GM12874 (cell line): Measurements from ENCODE around the gene ARHGAP45.

Experiments
- CTCF ChIP-seq: IDR thresholded peaks from 2 replicates; pipeline ENCODE4 v1.5.1; 2011; ENCODE audit warnings: low read depth, mild to moderate bottlenecking, control low read depth, low read length, moderate library complexity; ENCODE audit not compliant: insufficient read depth

ARHGAP45 gene

GRCh38 chr19:1118999-1119398, 52.0 kb downstream of the ARHGAP45 start:
- TF ChIP-seq CTCF, result no peak

GRCh38 chr19:1119475-1120217, 52.7 kb downstream of the ARHGAP45 start:
- TF ChIP-seq CTCF, result no peak

- no peak for TF ChIP-seq CTCF
Measured at GRCh38 chr19:1121395-1121794, 54.4 kb downstream of the ARHGAP45 start.

GRCh38 chr19:1122021-1122971, 55.3 kb downstream of the ARHGAP45 start:
- TF ChIP-seq CTCF, result no peak

- no peak for TF ChIP-seq CTCF
Measured at GRCh38 chr19:1122972-1123363, 56.0 kb downstream of the ARHGAP45 start.

- TF ChIP-seq CTCF, result no peak
Measured at GRCh38 chr19:1123381-1123780, 56.4 kb downstream of the ARHGAP45 start.

- no peak for TF ChIP-seq CTCF
Measured at GRCh38 chr19:1123885-1124677, 57.1 kb downstream of the ARHGAP45 start.
